Natural killer cell (primary cell): ENCODE data around the gene LRRN4. TPM values are rescaled to one million over a fixed set of nuclear protein-coding genes. Genes with fewer than 3 reads are reported as not detected.

Experiments
- ATAC-seq, 3 donors: fragments of 150-1000 bp in 2 of 3; fragments of 200-7000 bp in 1 of 3; cut with Tn5 transposase; 1 replicate in 1 of 3; 2 replicates in 2 of 3; pipeline ENCODE4 v1.10.0; 2021; ENCODE audit warnings: mild to moderate bottlenecking in 2 of 3, moderate library complexity in 2 of 3
- DNase-seq, 2 donors: peaks; one replicate each; pipeline versions ENCODE4 v3.0.0 to v3.0.0-alpha.2; 2013 to 2021; ENCODE audit warnings: mixed read lengths in 1 of 2
- H3K27ac ChIP-seq: one replicate; pipeline ENCODE4 v1.5.1; 2013; ENCODE audit warnings: mild to moderate bottlenecking, low read length
- H3K27me3 ChIP-seq: one replicate; pipeline ENCODE4 v1.6.1; 2013; ENCODE audit warnings: low read length; ENCODE audit not compliant: control insufficient read depth, insufficient read depth
- H3K36me3 ChIP-seq: one replicate; pipeline ENCODE4 v1.6.1; 2013; ENCODE audit warnings: low read length; ENCODE audit not compliant: control insufficient read depth, insufficient read depth
- H3K4me1 ChIP-seq: one replicate; pipeline ENCODE4 v1.6.1; 2013; ENCODE audit warnings: low read length; ENCODE audit not compliant: control insufficient read depth, insufficient read depth
- H3K4me3 ChIP-seq: one replicate; pipeline ENCODE4 v1.5.1; 2013; ENCODE audit warnings: low read length
- H3K9me3 ChIP-seq: one replicate; pipeline ENCODE4 v1.6.1; 2013; ENCODE audit warnings: low read length; ENCODE audit not compliant: control insufficient read depth, insufficient read depth
- H3K27ac Mint-ChIP-seq, 2 donors: one replicate each; pipeline ENCODE4 v1.8.0; 2022; ENCODE audit warnings: mild to moderate bottlenecking in 2 of 2, mixed read lengths in 2 of 2, moderate library complexity in 1 of 2
- H3K27me3 Mint-ChIP-seq, 2 donors: one replicate each; pipeline ENCODE4 v1.8.0; 2022; ENCODE audit warnings: low read depth in 2 of 2, mixed read lengths in 2 of 2
- H3K36me3 Mint-ChIP-seq: one replicate; pipeline ENCODE4 v1.8.0; 2022; ENCODE audit warnings: mixed read lengths
- H3K4me1 Mint-ChIP-seq, 2 donors: one replicate each; pipeline ENCODE4 v1.8.0; 2022; ENCODE audit warnings: mixed read lengths in 2 of 2
- H3K4me3 Mint-ChIP-seq: one replicate; pipeline ENCODE4 v1.8.0; 2022; ENCODE audit warnings: mild to moderate bottlenecking, moderate library complexity, mixed read lengths
- H3K9me3 Mint-ChIP-seq, 2 donors: one replicate each; pipeline ENCODE4 v1.8.0; 2022; ENCODE audit warnings: mixed read lengths in 2 of 2
- WGBS: methylation state at CpG from one replicate; pipeline ENCODE4 v1.1.7; 2013; ENCODE audit warnings: missing lambda C conversion rate; ENCODE audit not compliant: insufficient coverage; 5-methylcytosine and 5-hydroxymethylcytosine counted together
- intact Hi-C: fragments of 100-400 bp; cut with micrococcal nuclease; formaldehyde crosslinking; loops from one replicate; pipeline ENCODE4 v1.14.2; 2022
- total RNA-seq, 4 donors: library from RNA; stranded (reverse); fragments of 120-200 nt in 1 of 4; gene quantifications; one replicate each; pipeline versions ENCODE4 v1.2.3 to v1.2.4, GENCODE V29; 2013 to 2022
- TF ChIP-seq, protein P1 (sequence below): fragments of 200-600 bp; IDR thresholded peaks from one replicate; pipeline ENCODE4 v1.8.0; 2022; ENCODE audit warnings: antibody characterized with exemption

LRRN4 gene
- total RNA-seq, 3 donors from 2014 or later (not counting 1 experiment from before 2014, with no cell fraction given): not detected

DNA sequence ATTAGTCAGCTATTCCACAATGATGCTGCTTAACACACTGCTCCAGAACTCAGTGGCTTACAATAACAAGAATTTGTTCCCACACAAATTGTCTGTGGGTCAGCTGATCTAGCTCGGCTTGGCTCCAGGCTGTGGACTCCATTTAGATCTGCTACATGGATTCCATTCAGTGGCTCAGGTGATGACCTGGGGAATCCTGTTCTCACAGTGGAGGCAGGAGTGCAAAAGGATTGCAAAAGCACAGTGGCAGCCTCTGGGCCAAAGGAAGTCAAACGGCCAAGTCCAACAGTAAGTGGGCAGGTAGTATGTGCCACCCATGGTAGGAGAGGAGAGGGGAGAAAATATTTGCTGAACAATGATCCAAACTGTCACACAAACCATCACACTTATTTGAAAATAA, 15.8 kb upstream of the LRRN4 start:
- WGBS: 98% methylated on average over 2 of the region's 2 CpGs
- H3K4me1 ChIP-seq: no peaks in the 10 kb centered on the region
- no peak for DNase-seq
- Mint-ChIP-seq H3K9me3 (no peaks in the 10 kb centered on the region), H3K27ac (no peak overlapping the region), H3K36me3 (no peaks in the 10 kb centered on the region), H3K27me3 (peaks cover 2 to 11% of the 10 kb centered on the region in 2 donors), H3K4me3 (no peak overlapping the region), H3K4me1 (peaks cover 5 to 6% of the 10 kb centered on the region in 2 donors)
- no peak overlapping the region for H3K4me3 ChIP-seq
- no peak overlapping the region for H3K27ac ChIP-seq
- H3K36me3 ChIP-seq: no peaks in the 10 kb centered on the region
- intact Hi-C loops: no loop called here
- H3K27me3 ChIP-seq: no peaks in the 10 kb centered on the region
- no peaks in the 10 kb centered on the region for H3K9me3 ChIP-seq
- ATAC-seq: no peak
- TF ChIP-seq, protein P1, sequence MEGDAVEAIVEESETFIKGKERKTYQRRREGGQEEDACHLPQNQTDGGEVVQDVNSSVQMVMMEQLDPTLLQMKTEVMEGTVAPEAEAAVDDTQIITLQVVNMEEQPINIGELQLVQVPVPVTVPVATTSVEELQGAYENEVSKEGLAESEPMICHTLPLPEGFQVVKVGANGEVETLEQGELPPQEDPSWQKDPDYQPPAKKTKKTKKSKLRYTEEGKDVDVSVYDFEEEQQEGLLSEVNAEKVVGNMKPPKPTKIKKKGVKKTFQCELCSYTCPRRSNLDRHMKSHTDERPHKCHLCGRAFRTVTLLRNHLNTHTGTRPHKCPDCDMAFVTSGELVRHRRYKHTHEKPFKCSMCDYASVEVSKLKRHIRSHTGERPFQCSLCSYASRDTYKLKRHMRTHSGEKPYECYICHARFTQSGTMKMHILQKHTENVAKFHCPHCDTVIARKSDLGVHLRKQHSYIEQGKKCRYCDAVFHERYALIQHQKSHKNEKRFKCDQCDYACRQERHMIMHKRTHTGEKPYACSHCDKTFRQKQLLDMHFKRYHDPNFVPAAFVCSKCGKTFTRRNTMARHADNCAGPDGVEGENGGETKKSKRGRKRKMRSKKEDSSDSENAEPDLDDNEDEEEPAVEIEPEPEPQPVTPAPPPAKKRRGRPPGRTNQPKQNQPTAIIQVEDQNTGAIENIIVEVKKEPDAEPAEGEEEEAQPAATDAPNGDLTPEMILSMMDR: no peak

GRCh38 chr20:6067763-6068318, 14.0 kb upstream of the LRRN4 start:
- TF ChIP-seq, protein P1: no peak
- no peaks in the 10 kb centered on the region for H3K9me3 Mint-ChIP-seq
- H3K27ac Mint-ChIP-seq: no peak overlapping the region
- ATAC-seq: no peak
- Histone ChIP-seq H3K27me3 (no peaks in the 10 kb centered on the region), H3K4me1 (no peaks in the 10 kb centered on the region), H3K36me3 (no peaks in the 10 kb centered on the region), H3K9me3 (no peaks in the 10 kb centered on the region), H3K4me3 (no peak overlapping the region), H3K27ac (no peak overlapping the region)
- peaks cover 7 to 11% of the 10 kb centered on the region in 2 donors for H3K27me3 Mint-ChIP-seq
- no peaks in the 10 kb centered on the region for H3K4me1 Mint-ChIP-seq
- intact Hi-C loops: no loop called here
- no peak overlapping the region for H3K4me3 Mint-ChIP-seq
- WGBS: 85% methylated on average over 4 of the region's 4 CpGs
- DNase-seq: no peak
- H3K36me3 Mint-ChIP-seq: no peaks in the 10 kb centered on the region

DNA sequence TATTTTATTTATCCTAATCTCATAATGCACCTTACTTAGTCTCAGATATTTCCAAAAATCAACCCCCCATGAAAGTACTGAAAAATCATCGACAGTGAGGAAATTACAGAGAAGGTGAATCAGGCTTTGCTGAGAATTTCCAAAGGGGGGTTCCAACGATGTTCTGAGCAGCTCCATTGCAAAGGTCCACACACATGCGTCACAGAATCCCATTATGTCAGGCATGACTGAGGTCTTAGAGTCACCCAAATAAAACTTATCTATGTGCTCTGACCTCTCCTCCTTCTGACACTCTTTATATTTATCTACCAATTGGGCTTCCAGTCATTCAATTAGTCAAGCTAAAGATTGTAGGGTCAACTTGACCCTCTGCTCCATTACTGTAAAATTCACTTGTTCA, 12.7 kb upstream of the LRRN4 start:
- 87% methylated on average over 3 of the region's 3 CpGs for WGBS
- peaks cover 7 to 11% of the 10 kb centered on the region in 2 donors for H3K27me3 Mint-ChIP-seq

More for the DNA sequence above, 12.7 kb upstream of the LRRN4 start:
- no peaks in the 10 kb centered on the region for H3K4me1 Mint-ChIP-seq
- no peak overlapping the region for H3K4me3 ChIP-seq
- TF ChIP-seq, protein P1: no peak
- no peak for ATAC-seq
- no peaks in the 10 kb centered on the region for H3K9me3 ChIP-seq
- H3K4me3 Mint-ChIP-seq: no peak overlapping the region
- no peaks in the 10 kb centered on the region for H3K4me1 ChIP-seq
- H3K9me3 Mint-ChIP-seq: no peaks in the 10 kb centered on the region
- intact Hi-C loops: no loop called here
- no peaks in the 10 kb centered on the region for H3K27me3 ChIP-seq
- no peak for DNase-seq
- H3K27ac Mint-ChIP-seq: no peak overlapping the region
- H3K36me3 Mint-ChIP-seq: no peaks in the 10 kb centered on the region
- H3K27ac ChIP-seq: no peak overlapping the region
- no peaks in the 10 kb centered on the region for H3K36me3 ChIP-seq
